ENCODE measurements around the gene TGM2.

Gene TGM2

GRCh38 chr20:38129893-38130609 is 35.0 kb downstream of the TGM2 start:
- DNase-seq: no peak

GRCh38 chr20:38129248-38129865 is 35.7 kb downstream of the TGM2 start:
- no peak for DNase-seq

- DNase-seq: no peak
Measured at GRCh38 chr20:38128691-38129090, 36.4 kb downstream of the TGM2 start.

- no peak for DNase-seq
Measured at GRCh38 chr20:38127920-38128528, 37.0 kb downstream of the TGM2 start.

GRCh38 chr20:38126932-38127621 is 38.0 kb downstream of the TGM2 start:
- peak; percentile 88 for DNase-seq

- no peak for DNase-seq
Measured at GRCh38 chr20:38126146-38126921, 38.7 kb downstream of the TGM2 start.

- DNase-seq: no peak
Measured at GRCh38 chr20:38125157-38126056, 39.7 kb downstream of the TGM2 start.

GRCh38 chr20:38123021-38123587 is 42.0 kb downstream of the TGM2 start:
- DNase-seq: peak; percentile 60

GRCh38 chr20:38121741-38122140 is 43.3 kb downstream of the TGM2 start:
- DNase-seq: no peak

- no peak for DNase-seq
Measured at GRCh38 chr20:38120625-38120988, 44.5 kb downstream of the TGM2 start.

- no peak for DNase-seq
Measured at GRCh38 chr20:38119446-38119845, 45.6 kb downstream of the TGM2 start.

- DNase-seq: peak; percentile 93
Measured at GRCh38 chr20:38117635-38118034, 47.4 kb downstream of the TGM2 start.

GRCh38 chr20:38117205-38117604 is 47.9 kb downstream of the TGM2 start:
- no peak for DNase-seq

GRCh38 chr20:38116409-38117165 is 48.5 kb downstream of the TGM2 start:
- no peak for DNase-seq

- no peak for DNase-seq
Measured at GRCh38 chr20:38115896-38116295, 49.2 kb downstream of the TGM2 start.

GRCh38 chr20:38115205-38115604 is 49.9 kb downstream of the TGM2 start:
- DNase-seq: no peak

GRCh38 chr20:38114353-38114791 is 50.7 kb downstream of the TGM2 start:
- DNase-seq: peak; percentile 61

- DNase-seq: peak; percentile 53
Measured at GRCh38 chr20:38113401-38114325, 51.4 kb downstream of the TGM2 start.

GRCh38 chr20:38112930-38113294 is 52.2 kb downstream of the TGM2 start:
- DNase-seq: no peak
